T-helper 17 cell (primary cell): Measurements from ENCODE around the gene C2orf15. TPM values are rescaled to one million over a fixed set of nuclear protein-coding genes. Genes with fewer than 3 reads are reported as not detected.
"Not testable (repeated sequence)": the region's sequence is repeated elsewhere in the genome, so short reads cannot be mapped to it uniquely, and the experiment has no call there.

Experiments used
- ATAC-seq: fragments of 150-1000 bp; cut with Tn5 transposase; 2 replicates; pipeline ENCODE4 v1.10.0; 2021; ENCODE audit warnings: mild to moderate bottlenecking, moderate library complexity
- DNase-seq, 3 donors: peaks; one replicate each; pipeline versions ENCODE4 v3.0.0 to v3.0.0-alpha.2; 2020 to 2021
- H3K9me3 ChIP-seq: one replicate; pipeline ENCODE4 v1.7.0; 2013; ENCODE audit warnings: low read length, mild to moderate bottlenecking; ENCODE audit not compliant: control insufficient read depth, poor library complexity, severe bottlenecking
- H3K27ac Mint-ChIP-seq: one replicate; pipeline ENCODE4 v1.8.0; 2022; ENCODE audit warnings: mild to moderate bottlenecking, moderate library complexity, mixed read lengths
- H3K27me3 Mint-ChIP-seq: one replicate; pipeline ENCODE4 v1.8.0; 2022; ENCODE audit warnings: mixed read lengths
- H3K36me3 Mint-ChIP-seq: one replicate; pipeline ENCODE4 v1.8.0; 2022; ENCODE audit warnings: low read depth, mixed read lengths
- H3K4me1 Mint-ChIP-seq: one replicate; pipeline ENCODE4 v1.8.0; 2022; ENCODE audit warnings: mild to moderate bottlenecking, mixed read lengths
- H3K4me3 Mint-ChIP-seq: one replicate; pipeline ENCODE4 v1.8.0; 2022; ENCODE audit warnings: mild to moderate bottlenecking, moderate library complexity, mixed read lengths
- total RNA-seq, 4 donors: library from RNA in 2 of 4; stranded (reverse) in 2 of 4; gene quantifications; one replicate each; pipeline ENCODE4 v1.2.3 and lab custom pipeline; 2022 to 2026

The C2orf15 gene
- total RNA-seq, 2 donors from 2014 or later, result 2.4 to 2.7 TPM

DNA sequence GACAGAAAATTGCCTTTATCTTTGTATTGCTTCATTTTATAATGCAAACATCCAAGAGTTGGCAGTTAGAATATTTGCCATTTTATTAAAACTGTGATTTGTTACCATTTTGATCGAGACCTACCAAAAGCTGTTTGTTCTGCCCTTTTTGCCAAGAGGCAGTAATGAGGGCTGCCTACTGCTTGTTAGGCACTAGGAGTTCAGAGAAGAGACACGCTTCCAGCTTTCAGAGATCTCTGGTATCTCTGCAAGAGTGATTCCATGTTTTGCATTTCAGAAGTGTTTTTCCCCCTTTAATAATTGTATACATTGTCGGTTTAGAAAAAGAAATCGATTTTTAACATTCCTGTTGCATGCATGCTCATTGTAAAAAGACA lies 40.1 kb downstream of the C2orf15 start:
- ATAC-seq (no peak), DNase-seq (no peak)
- peak overlapping the region; percentile 100 for H3K27ac Mint-ChIP-seq
- peaks cover 41% of the 10 kb centered on the region for H3K4me1 Mint-ChIP-seq
- H3K4me3 Mint-ChIP-seq, result peak overlapping the region; percentile 100
- H3K9me3 ChIP-seq, result no peaks in the 10 kb centered on the region
- peaks cover 7% of the 10 kb centered on the region for H3K36me3 Mint-ChIP-seq
- no peaks in the 10 kb centered on the region for H3K27me3 Mint-ChIP-seq

DNA sequence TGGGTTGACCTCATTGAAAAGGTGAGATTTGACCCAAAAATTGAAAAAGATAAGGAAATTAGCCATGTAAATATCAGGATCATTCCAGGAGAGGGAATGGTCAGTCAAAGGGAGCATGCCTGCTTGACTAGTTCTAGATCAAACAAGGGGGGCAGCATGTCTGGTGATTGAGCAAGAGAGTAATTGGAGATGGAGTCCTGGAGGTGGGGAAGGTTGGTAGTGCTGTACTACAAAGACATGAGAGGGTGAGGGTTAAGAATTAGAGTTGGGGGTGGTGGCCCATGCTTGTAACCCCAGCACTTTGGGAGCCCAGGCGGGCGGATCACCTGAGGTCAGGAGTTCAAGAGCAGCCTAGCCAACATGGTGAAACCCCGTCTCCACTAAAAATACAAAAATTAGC lies 41.5 kb downstream of the C2orf15 start:
- no peak overlapping the region for H3K27ac Mint-ChIP-seq
- H3K4me1 Mint-ChIP-seq, result peaks cover 34% of the 10 kb centered on the region
- peaks cover 7% of the 10 kb centered on the region for H3K36me3 Mint-ChIP-seq
- DNase-seq (no peak), ATAC-seq (no peak)
- no peaks in the 10 kb centered on the region for H3K27me3 Mint-ChIP-seq
- no peaks in the 10 kb centered on the region for H3K9me3 ChIP-seq
- peak overlapping the region; percentile 71 for H3K4me3 Mint-ChIP-seq

- Mint-ChIP-seq H3K27me3 (no peaks in the 10 kb centered on the region), H3K36me3 (peaks cover 5% of the 10 kb centered on the region), H3K27ac (peak overlapping the region; percentile 16), H3K4me1 (peaks cover 27% of the 10 kb centered on the region), H3K4me3 (no peak overlapping the region)
- no peaks in the 10 kb centered on the region for H3K9me3 ChIP-seq
- no peak for ATAC-seq
- no peak for DNase-seq
Measured at GRCh38 chr2:99184811-99185210, 43.3 kb downstream of the C2orf15 start.

- no peak for ATAC-seq
- Mint-ChIP-seq H3K27me3 (no peaks in the 10 kb centered on the region), H3K4me1 (peaks cover 23% of the 10 kb centered on the region), H3K36me3 (peaks cover 6% of the 10 kb centered on the region), H3K27ac (no peak overlapping the region), H3K4me3 (no peak overlapping the region)
- no peaks in the 10 kb centered on the region for H3K9me3 ChIP-seq
- no peak for DNase-seq
Measured at GRCh38 chr2:99187011-99187410, 45.5 kb downstream of the C2orf15 start.

DNA sequence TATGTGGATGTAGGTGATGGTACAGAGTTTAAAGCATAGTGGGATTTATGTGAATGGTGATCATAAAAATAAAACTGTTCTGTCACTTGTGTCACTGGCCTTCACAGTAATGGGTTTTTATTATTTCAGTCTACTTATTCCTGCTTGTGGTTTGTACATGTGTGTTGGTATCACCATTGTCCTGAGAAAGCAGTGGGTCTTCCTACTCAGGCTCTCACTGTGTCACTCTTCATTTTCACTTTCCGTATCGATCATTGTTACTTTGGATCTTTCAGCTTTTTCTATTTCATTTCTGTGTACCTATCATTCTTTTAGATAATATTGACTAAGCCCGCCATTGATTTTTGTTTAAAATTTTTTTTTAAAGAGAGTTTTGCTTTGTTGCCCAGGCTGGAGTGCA lies 46.9 kb downstream of the C2orf15 start:
- peak overlapping the region; percentile 70 for H3K27ac Mint-ChIP-seq
- H3K36me3 Mint-ChIP-seq, result peaks cover 6% of the 10 kb centered on the region
- no peak overlapping the region for H3K4me3 Mint-ChIP-seq
- peaks cover 17% of the 10 kb centered on the region for H3K4me1 Mint-ChIP-seq
- no peak for DNase-seq
- H3K9me3 ChIP-seq, result no peaks in the 10 kb centered on the region
- ATAC-seq, result no peak
- no peaks in the 10 kb centered on the region for H3K27me3 Mint-ChIP-seq

- Mint-ChIP-seq H3K4me1 (peaks cover 10% of the 10 kb centered on the region), H3K4me3 (no peak overlapping the region), H3K27me3 (no peaks in the 10 kb centered on the region), H3K27ac (peak overlapping the region; percentile 47), H3K36me3 (peaks cover 6% of the 10 kb centered on the region)
- ATAC-seq, result no peak
- no peak for DNase-seq
- H3K9me3 ChIP-seq, result no peaks in the 10 kb centered on the region
Measured at GRCh38 chr2:99190548-99190947, 49.0 kb downstream of the C2orf15 start.

GRCh38 chr2:99192364-99192763 lies 50.9 kb downstream of the C2orf15 start:
- not testable (repeated sequence) for H3K27ac Mint-ChIP-seq, DNase-seq, ATAC-seq, H3K36me3 Mint-ChIP-seq, H3K4me3 Mint-ChIP-seq, H3K9me3 ChIP-seq, H3K27me3 Mint-ChIP-seq
- H3K4me1 Mint-ChIP-seq, result peaks cover 10% of the 10 kb centered on the region

DNA sequence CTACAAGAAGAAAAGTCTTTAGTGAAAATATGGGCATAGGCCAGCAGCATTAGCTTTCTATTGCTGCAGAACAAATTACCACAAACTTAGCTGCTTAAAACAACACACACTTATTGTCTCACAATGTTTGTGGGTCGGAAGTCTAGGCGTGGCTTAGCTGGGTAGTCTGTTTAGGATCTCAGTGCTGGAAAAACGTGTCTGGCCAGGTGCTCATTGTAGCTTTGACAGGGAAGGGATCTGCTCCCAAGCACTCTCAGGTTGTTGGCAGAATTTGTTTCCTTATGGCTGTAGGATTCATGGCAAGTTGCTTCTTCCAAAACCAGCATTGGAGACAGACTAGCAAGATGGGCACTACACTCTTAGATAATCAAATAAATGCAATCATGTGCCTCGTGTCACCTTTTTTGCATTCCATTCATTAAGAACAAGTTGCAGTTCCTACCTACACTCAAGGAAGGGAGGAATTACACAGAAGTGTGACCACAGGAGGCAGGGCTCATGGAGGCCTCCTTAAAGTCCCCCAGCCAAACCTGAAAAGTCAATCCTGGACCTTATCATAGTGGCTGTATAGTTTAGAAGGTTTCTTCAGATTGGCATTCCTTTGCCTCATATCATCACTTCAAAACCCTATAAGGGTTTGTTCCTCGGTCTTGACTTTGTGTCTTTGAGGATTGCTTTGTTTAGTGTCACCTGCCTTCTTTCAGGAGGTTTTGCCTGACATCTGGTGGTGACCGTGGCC lies 56.8 kb downstream of the C2orf15 start:
- no peaks in the 10 kb centered on the region for H3K9me3 ChIP-seq
- ATAC-seq, result no peak
- peaks cover 2% of the 10 kb centered on the region for H3K36me3 Mint-ChIP-seq
- no peak overlapping the region for H3K27ac Mint-ChIP-seq
- H3K4me3 Mint-ChIP-seq, result no peak overlapping the region
- DNase-seq, result no peak
- H3K27me3 Mint-ChIP-seq, result no peaks in the 10 kb centered on the region
- H3K4me1 Mint-ChIP-seq, result peaks cover 8% of the 10 kb centered on the region

GRCh38 chr2:99200076-99200800 lies 58.7 kb downstream of the C2orf15 start:
- no peaks in the 10 kb centered on the region for H3K9me3 ChIP-seq
- H3K4me1 Mint-ChIP-seq, result peaks cover 8% of the 10 kb centered on the region
- peak overlapping the region; percentile 71 for H3K27ac Mint-ChIP-seq
- ATAC-seq (no peak), DNase-seq (no peak)
- H3K4me3 Mint-ChIP-seq, result no peak overlapping the region
- no peaks in the 10 kb centered on the region for H3K27me3 Mint-ChIP-seq
- H3K36me3 Mint-ChIP-seq, result peaks cover 2% of the 10 kb centered on the region

Other genes with a start within 250 kb of the C2orf15 start
- gene CRACDL, start 205.5 kb upstream of the C2orf15 start, total RNA-seq, result under 1 TPM; 0.29 to 0.55 TPM
- 1 to 10 TPM; 7.7 to 8.3 TPM for gene TSGA10, start 13.2 kb downstream of the C2orf15 start, total RNA-seq
- 10 to 100 TPM in 1 of 2 donors, 1 to 10 TPM in 1; 9.7 to 11.0 TPM for gene LIPT1, start 13.3 kb downstream of the C2orf15 start, total RNA-seq
- 10 to 100 TPM; 24.5 to 26.4 TPM for gene MITD1, start 39.4 kb downstream of the C2orf15 start, total RNA-seq
- gene MRPL30, start 39.5 kb downstream of the C2orf15 start, total RNA-seq, result 10 to 100 TPM; 14.1 to 14.2 TPM
- gene LYG2, start 114.0 kb downstream of the C2orf15 start, total RNA-seq, result not detected
- 1 to 10 TPM; 1.1 to 1.8 TPM for gene LYG1, start 159.5 kb downstream of the C2orf15 start, total RNA-seq
- gene TXNDC9, start 194.6 kb downstream of the C2orf15 start, total RNA-seq, result 10 to 100 TPM in 1 of 2 donors, 1 to 10 TPM in 1; 9.0 to 10.1 TPM
- gene EIF5B, start 195.7 kb downstream of the C2orf15 start, total RNA-seq, result 10 to 100 TPM; 35.9 to 36.2 TPM